HepG2 (cell line): ENCODE measurements around the gene SYT7. TPM values are rescaled to one million over a fixed set of nuclear protein-coding genes. Genes with fewer than 3 reads are reported as not detected.

Experiments used
- ATAC-seq: fragments of 200-7000 bp; cut with Tn5 transposase; 3 replicates; pipeline ENCODE4 v1.9.1; 2020; ENCODE audit warnings: mild to moderate bottlenecking, moderate library complexity
- BruUV-seq: library from RNA; stranded (reverse); fragments of 400-500 nt; replicated peaks from 2 replicates; lab custom pipeline; 2021; lab: Mats Ljungman, UMichigan
- CTCF ChIA-PET: fragments of 300-600 bp; formaldehyde crosslinking; extraction: SDS; loops from one replicate; lab custom pipeline; 2021; ENCODE audit warnings: low total read pairs, inconsistent platforms, low intra/inter-chr PET ratio; lab: Yijun Ruan, JAX
- POLR2A ChIA-PET: fragments of 350-600 bp; sonication (Branson Sonifier 250); formaldehyde crosslinking; loops from one replicate; lab custom pipeline; 2020; ENCODE audit warnings: antibody characterized with exemption, inconsistent platforms; lab: Yijun Ruan, JAX
- DNase-seq: peaks from one replicate; pipeline ENCODE4 v3.0.0-alpha.2; 2015; ENCODE audit warnings: low spot score
- FAIRE-seq: peaks from 3 replicates; lab custom pipeline; 2011; peaks lifted over from hg19 to GRCh38; lab: Jason Lieb, UNC
- H2AFZ ChIP-seq: one replicate; pipeline ENCODE4 v1.6.1; 2011; ENCODE audit warnings: low read length, inconsistent platforms
- H3K27ac ChIP-seq: fragments of 300-600 bp; 3 replicates; pipeline ENCODE4 v1.8.0; 2011; ENCODE audit warnings: mixed run types, mild to moderate bottlenecking, mixed read lengths, low read length, inconsistent platforms; ENCODE audit not compliant: insufficient read depth; ENCODE audit errors: extremely low read length
- H3K27me3 ChIP-seq, 2 experiments: fragments of 200-600 bp in 1 of 2; 2 replicates in 1 of 2; 3 replicates in 1 of 2; pipeline versions ENCODE4 v1.6.0 to v1.8.0; 2011; ENCODE audit warnings: low read length in 2 of 2, mild to moderate bottlenecking in 2 of 2, moderate library complexity in 2 of 2, inconsistent platforms in 1 of 2; ENCODE audit not compliant: insufficient read depth in 2 of 2, control insufficient read depth in 1 of 2
- H3K36me3 ChIP-seq, 2 experiments: fragments of 200-600 bp in 1 of 2; replicated peaks in 1 of 2; 2 replicates in 1 of 2; 3 replicates in 1 of 2; pipeline versions ENCODE4 v1.5.1 to v1.8.0; 2011; ENCODE audit warnings: low read length in 2 of 2, inconsistent platforms in 1 of 2; ENCODE audit not compliant: insufficient read depth in 2 of 2, control insufficient read depth in 1 of 2
- H3K4me1 ChIP-seq: 2 replicates; pipeline ENCODE4 v1.5.1; 2012; ENCODE audit warnings: low read length, inconsistent platforms; ENCODE audit not compliant: insufficient read depth
- H3K4me2 ChIP-seq: 2 replicates; pipeline ENCODE4 v1.6.0; 2011; ENCODE audit warnings: low read depth, low read length, inconsistent platforms
- H3K4me3 ChIP-seq, 3 experiments: fragments of 200-600 bp in 1 of 3; sonication (generic), shearing (Covaris generic) in 1 of 3; replicated peaks in 1 of 3; 2 replicates each; pipeline ENCODE4 v1.5.1; 2011 to 2016; ENCODE audit warnings: low read length in 3 of 3, inconsistent platforms in 2 of 3, low read depth in 2 of 3, mild to moderate bottlenecking in 2 of 3, control low read depth in 1 of 3, mixed read lengths in 1 of 3; ENCODE audit not compliant: insufficient read depth in 1 of 3
- H3K79me2 ChIP-seq: one replicate; pipeline ENCODE4 v1.6.1; 2011; ENCODE audit warnings: low read length, inconsistent platforms; ENCODE audit not compliant: insufficient read depth
- H3K9ac ChIP-seq: 2 replicates; pipeline ENCODE4 v1.6.0; 2011; ENCODE audit warnings: mild to moderate bottlenecking, low read depth, low read length, inconsistent platforms; ENCODE audit not compliant: insufficient read depth
- H3K9me3 ChIP-seq: 2 replicates; pipeline ENCODE4 v1.5.1; 2012; ENCODE audit warnings: mild to moderate bottlenecking, low read length
- H4K20me1 ChIP-seq: 2 replicates; pipeline ENCODE4 v1.6.0; 2011; ENCODE audit warnings: inconsistent platforms, mild to moderate bottlenecking, low read length, moderate library complexity; ENCODE audit not compliant: insufficient read depth
- AKAP8 ChIP-seq: sonication (generic); formaldehyde crosslinking; IDR thresholded peaks from 2 replicates; pipeline ENCODE4 v1.5.1; 2020; ENCODE audit warnings: mild to moderate bottlenecking, missing genetic modification reagents
- ATF6 ChIP-seq: sonication (generic); formaldehyde crosslinking; conservative IDR thresholded peaks from 2 replicates; pipeline ENCODE4 v1.4.0; 2020; ENCODE audit warnings: missing genetic modification reagents
- BRD4 ChIP-seq: sonication (generic); formaldehyde crosslinking; IDR thresholded peaks from 2 replicates; pipeline ENCODE4 v1.4.0; 2020; ENCODE audit warnings: missing genetic modification reagents
- DNMT1 ChIP-seq: sonication (generic); formaldehyde crosslinking; IDR thresholded peaks from 2 replicates; pipeline ENCODE4 v1.5.1; 2020; ENCODE audit warnings: mild to moderate bottlenecking, missing genetic modification reagents
- DZIP1 ChIP-seq: sonication (generic); formaldehyde crosslinking; IDR thresholded peaks from 2 replicates; pipeline ENCODE4 v1.5.0; 2020; ENCODE audit warnings: mild to moderate bottlenecking, missing genetic modification reagents
- E2F1 ChIP-seq: sonication (generic); formaldehyde crosslinking; IDR thresholded peaks from 2 replicates; pipeline ENCODE4 v1.5.0; 2020; ENCODE audit warnings: missing genetic modification reagents
- ERF ChIP-seq: IDR thresholded peaks from 2 replicates; pipeline ENCODE4 v1.6.1; 2018; ENCODE audit warnings: missing biosample characterization, missing genetic modification reagents
- ESRRA ChIP-seq: sonication (generic); formaldehyde crosslinking; IDR thresholded peaks from 2 replicates; pipeline ENCODE4 v1.5.1; 2020; ENCODE audit warnings: mild to moderate bottlenecking, low read depth, missing genetic modification reagents
- FIP1L1 ChIP-seq: fragments of 200-400 bp; formaldehyde crosslinking; IDR thresholded peaks from 2 replicates; pipeline ENCODE4 v1.6.1; 2018; ENCODE audit warnings: low read depth, mild to moderate bottlenecking, low read length, moderate library complexity, borderline replicate concordance; ENCODE audit not compliant: insufficient read depth
- FLYWCH1 ChIP-seq: sonication (generic); formaldehyde crosslinking; IDR thresholded peaks from 2 replicates; pipeline ENCODE4 v1.8.1; 2023; ENCODE audit warnings: mild to moderate bottlenecking, missing genetic modification reagents
- KDM5A ChIP-seq: fragments of 200-600 bp; sonication (generic); IDR thresholded peaks from 2 replicates; pipeline ENCODE4 v1.7.0; 2018; ENCODE audit warnings: antibody characterized with exemption, mild to moderate bottlenecking, low read length, borderline replicate concordance
- NFIB ChIP-seq: sonication (generic); formaldehyde crosslinking; IDR thresholded peaks from 2 replicates; pipeline ENCODE4 v1.9.0; 2021; ENCODE audit warnings: missing genetic modification reagents, mild to moderate bottlenecking, borderline replicate concordance
- ZNF138 ChIP-seq: sonication (generic); formaldehyde crosslinking; IDR thresholded peaks from 2 replicates; pipeline ENCODE4 v1.5.0; 2020; ENCODE audit warnings: mild to moderate bottlenecking, low read depth, missing genetic modification reagents
- ZNF17 ChIP-seq: sonication (generic); formaldehyde crosslinking; IDR thresholded peaks from 2 replicates; pipeline ENCODE4 v1.5.0; 2020; ENCODE audit warnings: mild to moderate bottlenecking, missing genetic modification reagents
- ZNF513 ChIP-seq: sonication (generic); formaldehyde crosslinking; conservative IDR thresholded peaks from 2 replicates; pipeline ENCODE4 v1.5.0; 2020; ENCODE audit warnings: missing genetic modification reagents
- ZNF556 ChIP-seq: sonication (generic); formaldehyde crosslinking; IDR thresholded peaks from 2 replicates; pipeline ENCODE4 v1.4.0; 2020; ENCODE audit warnings: mild to moderate bottlenecking, missing genetic modification reagents, borderline replicate concordance
- ZSCAN22 ChIP-seq: sonication (generic); formaldehyde crosslinking; IDR thresholded peaks from 2 replicates; pipeline ENCODE4 v1.4.0; 2020; ENCODE audit warnings: mild to moderate bottlenecking, missing genetic modification reagents
- WGBS: methylation state at CpG from one replicate; pipeline ENCODE4 v1.1.6; 2017; ENCODE audit warnings: low lambda C conversion rate; 5-methylcytosine and 5-hydroxymethylcytosine counted together
- in situ Hi-C: cut with HindIII; loops from 2 replicates; pipeline ENCODE4 v1.10.0; 2017; ENCODE audit warnings: low pct_unique_long_range_greater_than_20kb; ENCODE audit not compliant: extremely low pct_ligation_motif_present
- intact Hi-C: fragments of 100-400 bp; cut with micrococcal nuclease; formaldehyde crosslinking; loops from one replicate; pipeline ENCODE4 v1.10.0; 2022; ENCODE audit not compliant: unreplicated experiment
- polyA plus RNA-seq, 8 experiments: library from polyadenylated mRNA; depleted of rRNA in 3 of 8; stranded (reverse) in 7 of 8; unstranded in 1 of 8; fragments of >200 nt; fragmentation: Illumina TruSeq in 4 of 8; extraction: Trizol in 4 of 8; gene quantifications; 2 replicates each; pipeline versions ENCODE4 v1.2.1 to v1.2.3, GENCODE V29; 2011 to 2016; ENCODE audit warnings: low read depth in 4 of 8, missing spikeins in 1 of 8, mixed read lengths in 1 of 8; ENCODE audit not compliant: insufficient read depth in 1 of 8
- total RNA-seq, 5 experiments: library from RNA; depleted of rRNA; stranded (reverse); fragments of >200 nt; fragmentation: Illumina TruSeq; extraction: Trizol; gene quantifications; 2 replicates each; pipeline ENCODE4 v1.2.3, GENCODE V29; 2016; ENCODE audit warnings: low read depth in 1 of 5

Gene SYT7
- total and polyA plus RNA-seq, 2 of the 13 experiments (the other 11 are each of a cell fraction or from before 2014, with no cell fraction given), result 1.4 to 4.4 TPM

GRCh38 chr11:61569701-61570100, 11.2 kb downstream of the SYT7 start (continued):
- TF ChIP-seq ZNF556 (CRISPR knock-in tag) (no peak), ZNF138 (CRISPR knock-in tag) (no peak), FLYWCH1 (CRISPR knock-in tag) (no peak), ZNF513 (CRISPR knock-in tag) (no peak), DNMT1 (CRISPR knock-in tag) (no peak), ZSCAN22 (CRISPR knock-in tag) (no peak), KDM5A (no peak)

GRCh38 chr11:61569018-61569417, 11.9 kb downstream of the SYT7 start:
- Histone ChIP-seq H3K9ac (no peak overlapping the region), H3K27me3 (no peaks in the 10 kb centered on the region; a peak in 1 of 5 replicates), H3K4me3 (no peak overlapping the region), H2AFZ (no peak overlapping the region), H4K20me1 (peaks cover 15% of the 10 kb centered on the region), H3K9me3 (no peaks in the 10 kb centered on the region), H3K36me3 (no peaks in the 10 kb centered on the region), H3K4me2 (no peak overlapping the region), H3K79me2 (no peaks in the 10 kb centered on the region), H3K27ac (no peak overlapping the region), H3K4me1 (peaks cover 13% of the 10 kb centered on the region)
- DNase-seq (no peak), ATAC-seq (no peak), FAIRE-seq (no peak)
- WGBS, result 27% methylated on average over 3 of the region's 3 CpGs
- in situ Hi-C loops, result no loop called here
- POLR2A ChIA-PET, result no interaction called here
- BruUV-seq, result no TSS peak
- CTCF ChIA-PET, result no interaction called here
- intact Hi-C loops, result no loop called here
- TF ChIP-seq E2F1 (no peak), AKAP8 (CRISPR knock-in tag) (no peak), ZNF17 (CRISPR knock-in tag) (no peak), DZIP1 (CRISPR knock-in tag) (no peak), ESRRA (CRISPR knock-in tag) (no peak), FIP1L1 (no peak), ERF (CRISPR knock-in tag) (no peak), ATF6 (CRISPR knock-in tag) (no peak), BRD4 (no peak), NFIB (no peak)
